GM15510 (cell line): ENCODE measurements around the gene FBRSL1.

Experiments used
- POLR2A ChIP-seq: IDR thresholded peaks from 3 replicates; pipeline ENCODE4 v1.6.1; 2011; ENCODE audit warnings: borderline replicate concordance; ENCODE audit not compliant: insufficient read length; ENCODE audit errors: extremely low read depth

FBRSL1 gene

GRCh38 chr12:132485619-132486018, 4.3 kb upstream of the FBRSL1 start:
- TF ChIP-seq POLR2A = no peak

GRCh38 chr12:132486168-132486567, 3.8 kb upstream of the FBRSL1 start:
- no peak for TF ChIP-seq POLR2A

- no peak for TF ChIP-seq POLR2A
Measured at GRCh38 chr12:132486576-132486975, 3.4 kb upstream of the FBRSL1 start.

GRCh38 chr12:132487311-132487741, 2.6 kb upstream of the FBRSL1 start:
- TF ChIP-seq POLR2A = no peak

- TF ChIP-seq POLR2A = no peak
Measured at GRCh38 chr12:132488127-132489077, 1.5 kb upstream of the FBRSL1 start.

- TF ChIP-seq POLR2A = no peak
Measured at GRCh38 chr12:132489078-132489601, 811 bp upstream of the FBRSL1 start.

- no peak for TF ChIP-seq POLR2A
Measured at GRCh38 chr12:132490422-132491137, 629 bp downstream of the FBRSL1 start.

- no peak for TF ChIP-seq POLR2A
Measured at GRCh38 chr12:132491138-132491663, 1.2 kb downstream of the FBRSL1 start.

- TF ChIP-seq POLR2A = no peak
Measured at GRCh38 chr12:132491761-132492378, 1.9 kb downstream of the FBRSL1 start.

- TF ChIP-seq POLR2A = no peak
Measured at GRCh38 chr12:132492522-132492921, 2.6 kb downstream of the FBRSL1 start.

GRCh38 chr12:132492951-132493350, 3.0 kb downstream of the FBRSL1 start:
- TF ChIP-seq POLR2A = no peak

- TF ChIP-seq POLR2A = no peak
Measured at GRCh38 chr12:132493482-132494178, 3.7 kb downstream of the FBRSL1 start.

GRCh38 chr12:132494294-132495164, 4.6 kb downstream of the FBRSL1 start:
- TF ChIP-seq POLR2A = no peak
